HUES48 (cell line): ENCODE measurements around the gene TASOR.

Experiments used
- H3K27ac ChIP-seq: one replicate; pipeline ENCODE4 v1.7.0; 2013; ENCODE audit warnings: low read depth, low read length, inconsistent platforms
- H3K27me3 ChIP-seq: 2 replicates; pipeline ENCODE4 v1.6.1; 2013; ENCODE audit warnings: mild to moderate bottlenecking, low read length; ENCODE audit not compliant: control insufficient read depth, insufficient read depth
- H3K36me3 ChIP-seq: 2 replicates; pipeline ENCODE4 v1.6.1; 2013; ENCODE audit warnings: low read length; ENCODE audit not compliant: control insufficient read depth, insufficient read depth
- H3K4me1 ChIP-seq: 2 replicates; pipeline ENCODE4 v1.6.1; 2013; ENCODE audit warnings: mild to moderate bottlenecking, low read length; ENCODE audit not compliant: control insufficient read depth, insufficient read depth
- H3K4me3 ChIP-seq: 2 replicates; pipeline ENCODE4 v1.5.1; 2013; ENCODE audit warnings: mild to moderate bottlenecking, low read depth, low read length
- H3K9ac ChIP-seq: 2 replicates; pipeline ENCODE4 v1.6.1; 2013; ENCODE audit warnings: mild to moderate bottlenecking, low read depth, low read length, moderate library complexity
- H3K9me3 ChIP-seq: 2 replicates; pipeline ENCODE4 v1.6.1; 2013; ENCODE audit warnings: low read length; ENCODE audit not compliant: control insufficient read depth, insufficient read depth

TASOR gene

GRCh38 chr3:56682462-56683121 is 473 bp downstream of the TASOR start:
- Histone ChIP-seq H3K9me3 (peaks cover 9% of the 10 kb centered on the region), H3K9ac (peak overlapping the region; percentile 98), H3K4me3 (peak overlapping the region; percentile 82), H3K4me1 (peaks cover 19% of the 10 kb centered on the region), H3K27me3 (peaks cover 21% of the 10 kb centered on the region), H3K36me3 (peaks cover 5% of the 10 kb centered on the region; the same call in 1 of the 2 replicates), H3K27ac (peak overlapping the region; percentile 98)

DNA sequence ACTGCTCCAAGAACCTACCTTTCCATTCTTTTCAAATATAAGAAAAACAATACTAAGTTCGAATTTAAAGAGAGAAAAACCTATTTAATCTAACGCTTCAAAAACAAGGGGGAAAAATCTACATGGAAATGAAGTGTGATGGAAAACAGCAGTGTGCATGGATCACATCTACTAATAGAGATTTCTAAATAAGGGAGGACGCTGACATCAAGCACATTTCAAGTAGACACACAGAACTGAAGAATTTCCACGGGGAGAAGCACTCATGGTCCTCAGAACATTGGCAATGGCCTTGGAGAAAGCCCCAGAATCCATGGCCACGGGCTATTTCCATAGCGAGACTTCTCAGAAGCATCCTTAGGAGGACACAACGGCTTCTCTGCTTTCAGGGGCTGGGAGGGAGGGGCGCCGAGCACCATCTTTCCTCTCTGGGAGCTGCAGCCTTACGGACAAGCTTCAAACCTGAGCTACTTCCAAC is 1.0 kb downstream of the TASOR start:
- Histone ChIP-seq H3K27me3 (peaks cover 21% of the 10 kb centered on the region), H3K4me3 (peak overlapping the region; percentile 82), H3K9ac (peak overlapping the region; percentile 98), H3K4me1 (peaks cover 19% of the 10 kb centered on the region), H3K9me3 (peaks cover 9% of the 10 kb centered on the region), H3K36me3 (peaks cover 5% of the 10 kb centered on the region; the same call in 1 of the 2 replicates), H3K27ac (peak overlapping the region; percentile 98)

DNA sequence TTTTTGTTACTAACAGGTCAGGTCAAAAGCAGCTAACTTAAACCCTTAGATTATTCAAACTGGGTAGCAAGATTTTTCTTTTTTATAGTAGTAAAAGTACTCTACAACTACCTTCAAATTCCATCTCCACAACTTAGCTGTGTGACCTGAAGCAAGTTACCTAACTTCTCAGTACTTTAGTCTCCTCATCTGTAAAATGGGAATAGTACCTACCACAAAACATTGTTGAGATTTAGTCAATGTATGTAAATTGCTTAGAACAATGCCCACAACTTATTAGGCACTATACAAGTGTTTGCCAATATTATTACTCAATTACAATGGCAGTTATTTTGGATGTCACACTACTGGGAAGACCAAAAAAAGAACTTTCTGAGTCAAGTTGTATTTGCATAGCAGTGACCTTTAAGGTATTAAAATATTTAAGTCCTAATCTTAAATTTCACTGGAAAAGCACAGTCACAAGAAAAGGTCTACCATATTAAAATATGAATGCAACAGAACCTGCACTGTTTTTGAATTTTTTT is 2.9 kb downstream of the TASOR start:
- Histone ChIP-seq H3K36me3 (peaks cover 11% of the 10 kb centered on the region), H3K9ac (no peak overlapping the region), H3K4me3 (peak overlapping the region; percentile 32; the same call in 1 of the 2 replicates), H3K27me3 (peaks cover 17% of the 10 kb centered on the region), H3K9me3 (peaks cover 9% of the 10 kb centered on the region), H3K4me1 (peaks cover 19% of the 10 kb centered on the region), H3K27ac (no peak overlapping the region)

DNA sequence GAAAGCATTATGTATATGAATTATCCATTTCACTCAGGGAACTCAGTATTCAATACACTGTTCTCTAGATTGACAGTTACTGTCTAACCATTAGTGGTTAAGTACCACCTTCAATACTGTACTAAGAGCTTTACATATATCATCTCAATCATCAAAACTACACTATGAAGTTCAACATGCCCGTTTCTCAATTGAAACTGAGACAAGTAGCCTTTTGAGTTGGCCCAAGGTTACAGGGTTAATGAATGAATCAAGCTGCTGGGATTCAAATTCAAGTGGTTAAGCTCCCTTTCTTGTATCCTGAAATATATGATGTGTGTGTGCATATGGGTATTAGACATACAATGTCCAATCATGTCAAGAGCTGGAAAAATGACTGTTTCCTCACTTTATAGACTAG is 5.8 kb downstream of the TASOR start:
- H3K36me3 ChIP-seq = peaks cover 28% of the 10 kb centered on the region
- no peak overlapping the region for H3K4me3 ChIP-seq
- no peaks in the 10 kb centered on the region for H3K9me3 ChIP-seq
- H3K27ac ChIP-seq = no peak overlapping the region
- H3K27me3 ChIP-seq = no peaks in the 10 kb centered on the region
- H3K9ac ChIP-seq = no peak overlapping the region
- peaks cover 19% of the 10 kb centered on the region for H3K4me1 ChIP-seq

DNA sequence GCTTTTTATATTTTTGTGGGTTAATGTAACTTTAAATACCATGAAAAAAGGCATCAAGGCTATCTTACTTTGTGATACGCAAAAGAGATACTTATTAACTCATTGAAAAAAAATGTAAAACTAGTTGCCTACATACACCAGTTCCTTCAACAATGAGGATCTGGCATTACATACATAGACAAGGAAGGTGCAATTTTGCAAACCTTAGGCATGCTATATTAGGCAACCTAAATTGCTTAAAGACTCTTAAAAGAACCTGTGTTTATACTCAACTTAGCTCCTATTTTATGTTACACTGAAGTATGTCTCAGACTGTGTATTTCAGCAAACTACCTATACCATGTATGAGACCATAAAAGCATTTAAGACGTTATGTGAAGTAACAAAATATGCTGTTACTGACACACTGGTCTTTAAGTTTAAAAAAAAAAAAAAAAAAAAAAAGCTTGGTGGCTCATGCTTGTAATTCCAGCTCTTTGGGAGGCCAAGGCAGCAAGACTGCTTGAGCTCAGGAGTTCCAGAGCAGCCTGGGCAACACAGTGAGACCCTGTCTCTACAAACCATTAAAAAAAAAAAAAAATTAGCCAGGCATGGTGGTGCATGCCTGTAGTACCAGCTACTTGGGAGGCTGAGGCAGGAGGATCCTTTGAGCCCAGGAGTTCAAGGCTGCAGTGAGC is 9.1 kb downstream of the TASOR start:
- Histone ChIP-seq H3K36me3 (peaks cover 56% of the 10 kb centered on the region), H3K4me3 (no peak overlapping the region), H3K27me3 (no peaks in the 10 kb centered on the region), H3K4me1 (no peaks in the 10 kb centered on the region), H3K9me3 (no peaks in the 10 kb centered on the region), H3K27ac (no peak overlapping the region), H3K9ac (no peak overlapping the region)

GRCh38 chr3:56667973-56668579 is 15.0 kb downstream of the TASOR start:
- Histone ChIP-seq H3K4me3 (no peak overlapping the region), H3K4me1 (no peaks in the 10 kb centered on the region), H3K9ac (no peak overlapping the region), H3K36me3 (peaks cover 98% of the 10 kb centered on the region), H3K9me3 (no peaks in the 10 kb centered on the region), H3K27me3 (no peaks in the 10 kb centered on the region), H3K27ac (no peak overlapping the region)

GRCh38 chr3:56664823-56665222 is 18.2 kb downstream of the TASOR start:
- Histone ChIP-seq H3K4me3 (no peak overlapping the region), H3K27me3 (no peaks in the 10 kb centered on the region), H3K27ac (no peak overlapping the region), H3K36me3 (peaks cover 95% of the 10 kb centered on the region), H3K4me1 (no peaks in the 10 kb centered on the region), H3K9me3 (no peaks in the 10 kb centered on the region), H3K9ac (no peak overlapping the region)

GRCh38 chr3:56655709-56656108 is 27.4 kb downstream of the TASOR start:
- Histone ChIP-seq H3K27me3 (no peaks in the 10 kb centered on the region), H3K36me3 (peaks cover 70% of the 10 kb centered on the region), H3K9ac (no peak overlapping the region), H3K9me3 (no peaks in the 10 kb centered on the region), H3K4me1 (no peaks in the 10 kb centered on the region), H3K27ac (no peak overlapping the region), H3K4me3 (no peak overlapping the region)

DNA sequence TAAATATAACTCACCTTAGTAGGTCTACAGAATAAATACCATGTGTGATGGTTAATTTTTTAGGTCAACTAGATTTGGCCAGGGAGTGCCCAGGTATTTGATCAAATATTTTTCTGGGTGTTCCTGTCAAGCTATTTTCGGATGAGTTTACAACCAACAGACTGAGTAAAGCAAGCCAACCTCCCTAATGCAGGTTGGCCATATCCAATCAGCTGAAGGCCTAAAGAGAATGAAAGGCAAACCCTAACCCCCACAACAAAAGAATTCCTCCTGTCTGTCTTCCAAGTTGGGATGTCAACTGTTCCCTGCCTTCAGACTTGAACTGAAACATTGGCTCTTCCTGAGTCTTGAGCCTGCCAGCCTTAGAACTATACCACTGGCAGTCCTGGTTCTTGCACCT is 28.6 kb downstream of the TASOR start:
- Histone ChIP-seq H3K9ac (no peak overlapping the region), H3K4me1 (no peaks in the 10 kb centered on the region), H3K4me3 (no peak overlapping the region), H3K27ac (peak overlapping the region; percentile 18), H3K36me3 (peaks cover 70% of the 10 kb centered on the region), H3K9me3 (no peaks in the 10 kb centered on the region), H3K27me3 (no peaks in the 10 kb centered on the region)

GRCh38 chr3:56645407-56645806 is 37.7 kb downstream of the TASOR start:
- peaks cover 85% of the 10 kb centered on the region for H3K36me3 ChIP-seq

More at GRCh38 chr3:56645407-56645806, 37.7 kb downstream of the TASOR start:
- no peaks in the 10 kb centered on the region for H3K4me1 ChIP-seq
- H3K9ac ChIP-seq = no peak overlapping the region
- H3K27me3 ChIP-seq = no peaks in the 10 kb centered on the region
- H3K27ac ChIP-seq = no peak overlapping the region
- no peaks in the 10 kb centered on the region for H3K9me3 ChIP-seq
- no peak overlapping the region for H3K4me3 ChIP-seq
